ENCODE results near the gene TUBA3D. TPM values are rescaled to one million over a fixed set of nuclear protein-coding genes. Genes with fewer than 3 reads are reported as not detected.
"Not testable (repeated sequence)": the region's sequence is repeated elsewhere in the genome, so short reads cannot be mapped to it uniquely, and the experiment has no call there.

Gene TUBA3D
- total and polyA plus RNA-seq, 9 of the 15 experiments (the other 6 are each of a cell fraction or from before 2014, with no cell fraction given): not detected

DNA sequence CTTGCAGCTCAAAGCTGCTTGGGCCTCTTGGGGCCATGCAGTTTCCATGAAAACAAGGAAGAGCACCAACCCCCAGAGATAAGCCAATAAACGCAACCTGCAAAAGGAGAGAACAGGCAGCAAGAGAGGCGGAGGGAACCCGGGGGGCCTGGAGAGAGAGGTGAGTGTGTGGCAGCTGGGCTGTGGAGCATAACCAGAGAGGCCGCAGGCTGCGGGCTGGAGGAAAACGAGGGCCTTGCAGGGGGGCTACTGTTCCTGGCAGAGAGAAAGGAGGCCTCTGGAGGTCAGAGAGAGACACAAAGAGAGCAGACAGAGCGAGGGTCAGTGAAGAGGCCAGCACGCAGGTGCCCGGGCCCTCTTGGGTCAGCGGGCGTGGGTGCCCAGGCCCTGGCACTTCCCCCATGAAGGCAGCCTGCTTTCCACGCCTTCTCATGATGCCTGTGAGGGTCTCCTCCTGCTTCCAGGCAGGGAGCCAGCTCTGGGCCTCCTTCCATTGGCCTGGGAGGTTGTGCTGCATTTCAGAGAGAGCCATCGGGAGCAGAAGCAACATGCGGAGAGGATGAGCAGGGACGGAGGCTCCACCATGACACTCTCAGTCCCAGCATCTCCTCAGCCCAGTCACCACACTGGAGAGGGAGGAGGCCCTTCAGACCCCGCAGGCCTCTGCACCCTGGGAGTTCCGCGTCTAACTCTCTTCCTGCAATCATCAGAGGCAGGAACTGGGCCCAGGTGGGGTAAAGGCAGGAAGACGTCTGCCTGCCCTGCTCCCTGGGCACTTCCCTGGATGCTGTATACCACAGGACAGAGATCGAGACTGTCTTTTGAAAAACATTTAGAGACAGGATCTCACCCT is 14.9 kb downstream of the TUBA3D start:
- H3K9me1 ChIP-seq (ENCODE audit: control insufficient read depth, insufficient read depth, low read length); H3K27me3 ChIP-seq (ENCODE audit: control insufficient read depth in 2 of 2, insufficient read depth in 2 of 2, low read length in 2 of 2); in situ Hi-C loops (cut with MboI); POLR2A ChIA-PET; CTCF ChIA-PET (ENCODE audit: low intra/inter-chr PET ratio); H4K20me1 ChIP-seq (replicated peaks; ENCODE audit: control insufficient read depth, insufficient read depth, low read length); H3K9me3 ChIP-seq (replicated peaks; ENCODE audit: control insufficient read depth, insufficient read depth, low read depth, low read length); BruUV-seq (replicated peaks): not testable (repeated sequence)
- Histone ChIP-seq H3K4me3 (peak overlapping the region; percentile 99), H3K36me3 (ENCODE audit: control insufficient read depth, insufficient read depth, low read length) (peaks cover 34% of the 10 kb centered on the region; the same call in 1 of the 3 replicates), H3K9ac (ENCODE audit: insufficient read depth in 1 of 2, low read depth in 2 of 2, low read length in 2 of 2) (peak overlapping the region; percentile 96 to 98), H2AFZ (ENCODE audit: low read depth, low read length) (peak overlapping the region; percentile 33; the same call in 1 of the 2 replicates), H3K4me1 (replicated peaks in 1 of 2; ENCODE audit: control insufficient read depth in 2 of 2, insufficient read depth in 2 of 2, low read length in 2 of 2) (peaks cover 6 to 43% of the 10 kb centered on the region in 2 experiments; a peak in 4 of 5 replicates), H3K79me2 (ENCODE audit: control insufficient read depth, insufficient read depth, low read length) (peaks cover 75% of the 10 kb centered on the region), H3K4me2 (ENCODE audit: insufficient read depth, low read length) (peak overlapping the region; percentile 85), H3K27ac (ENCODE audit: extremely low read depth, low read depth, low read length) (peak overlapping the region; percentile 72)
- DNase-seq (ENCODE audit: extremely low read depth in 1 of 4, low spot score in 3 of 4) (peak in 1 of 4 experiments; percentile 29), ATAC-seq (peak; percentile 1; the same call in 1 of the 3 replicates), FAIRE-seq (peak; percentile 11)
- whole genome bisulfite sequencing (ENCODE audit: insufficient coverage, low coverage, missing lambda C conversion rate): 41% methylated on average over 10 of the region's 20 CpGs
- intact Hi-C loops (cut with micrococcal nuclease): loop anchor here (5.0 kb wide), 1 partner anchor 181 kb away; no protein-coding TSS in a partner anchor
- TF ChIP-seq RB1 (IDR thresholded peaks at IDR 0.05; ENCODE audit: low read depth) (0 out of 2 replicates have a peak, but pooled peaks have one; percentile 11), RBFOX2 (IDR thresholded peaks at IDR 0.05; ENCODE audit: low read depth, low read length) (peak; percentile 25; the same call in 1 of the 2 replicates)

DNA sequence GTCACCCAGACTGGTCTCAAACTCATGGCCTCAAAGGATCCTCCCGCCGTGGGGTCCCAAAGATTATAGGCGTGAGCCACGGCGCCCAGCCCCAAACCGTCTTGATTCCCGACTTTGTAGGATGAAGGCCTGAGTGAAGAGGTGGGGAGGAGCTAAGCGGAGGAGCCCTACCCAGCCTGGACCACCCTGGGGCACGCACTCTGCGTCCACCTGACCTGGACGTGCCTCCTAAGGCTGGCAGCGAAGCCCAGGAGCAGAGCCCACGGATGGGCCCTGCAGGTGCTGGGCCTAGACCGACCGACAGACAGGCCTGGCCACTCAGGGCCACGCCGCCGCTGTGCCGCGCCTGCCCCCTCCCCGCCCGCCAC is 15.5 kb downstream of the TUBA3D start:
- intact Hi-C loops (cut with micrococcal nuclease): loop anchor here (5.0 kb wide), 1 partner anchor 181 kb away; no protein-coding TSS in a partner anchor
- peak overlapping the region; percentile 33; the same call in 1 of the 2 replicates for H2AFZ ChIP-seq (ENCODE audit: low read depth, low read length)

More for the DNA sequence above, 15.5 kb downstream of the TUBA3D start:
- Histone ChIP-seq H3K4me3 (peak overlapping the region; percentile 99), H3K36me3 (ENCODE audit: control insufficient read depth, insufficient read depth, low read length) (peaks cover 34% of the 10 kb centered on the region; the same call in 1 of the 3 replicates), H3K79me2 (ENCODE audit: control insufficient read depth, insufficient read depth, low read length) (peaks cover 81% of the 10 kb centered on the region), H3K27ac (ENCODE audit: extremely low read depth, low read depth, low read length) (peak overlapping the region; percentile 72), H3K4me1 (replicated peaks in 1 of 2; ENCODE audit: control insufficient read depth in 2 of 2, insufficient read depth in 2 of 2, low read length in 2 of 2) (peaks cover 6 to 39% of the 10 kb centered on the region in 2 experiments; a peak in 4 of 5 replicates), H3K4me2 (ENCODE audit: insufficient read depth, low read length) (peak overlapping the region; percentile 85), H3K9ac (ENCODE audit: insufficient read depth in 1 of 2, low read depth in 2 of 2, low read length in 2 of 2) (peak overlapping the region; percentile 96 to 98)
- BruUV-seq (replicated peaks); FAIRE-seq; H3K9me1 ChIP-seq (ENCODE audit: control insufficient read depth, insufficient read depth, low read length); H3K27me3 ChIP-seq (ENCODE audit: control insufficient read depth in 2 of 2, insufficient read depth in 2 of 2, low read length in 2 of 2); in situ Hi-C loops (cut with MboI); H4K20me1 ChIP-seq (replicated peaks; ENCODE audit: control insufficient read depth, insufficient read depth, low read length); H3K9me3 ChIP-seq (replicated peaks; ENCODE audit: control insufficient read depth, insufficient read depth, low read depth, low read length); CTCF ChIA-PET (ENCODE audit: low intra/inter-chr PET ratio): not testable (repeated sequence)
- ATAC-seq (peak; percentile 48), DNase-seq (ENCODE audit: extremely low read depth in 1 of 4, low spot score in 3 of 4) (peak in 2 of 4 experiments; percentile 11 to 20)
- 0% methylated on average over 5 of the region's 22 CpGs for WGBS (ENCODE audit: insufficient coverage, low coverage, missing lambda C conversion rate)
- POLR2A ChIA-PET: interaction anchor here (2.6 kb wide), 1 partner anchor 7 kb away, joined by 9 read pairs; no protein-coding TSS in a partner anchor

Data from K562 (cell line).